ENCODE measurements around the gene CISD1.

DNA sequence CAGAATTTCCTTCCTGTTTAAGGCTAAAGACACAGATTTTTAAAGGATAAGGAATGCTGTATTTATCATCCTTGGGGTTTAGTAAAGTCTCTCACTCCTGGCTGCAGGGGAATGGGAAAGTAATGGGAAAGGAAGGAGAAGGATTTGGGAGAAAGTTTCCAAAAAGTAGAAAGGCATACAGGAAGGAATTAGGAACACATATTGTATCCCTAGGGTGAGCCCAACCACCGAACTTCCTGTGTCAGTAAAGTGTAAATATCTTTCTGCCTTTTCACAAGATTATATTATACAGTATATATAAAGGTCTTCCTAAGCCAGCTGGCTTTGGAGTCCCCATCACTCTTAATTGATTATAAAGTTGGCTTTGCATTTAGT, 53.9 kb downstream of the CISD1 start:
- TF ChIP-seq POLR2AphosphoS5 (IDR thresholded peaks at IDR 0.05) (no peak), CTCF (IDR thresholded peaks at IDR 0.05) (no peak), POLR2A (IDR thresholded peaks at IDR 0.05) (no peak)
